MCF 10A (cell line): Measurements from ENCODE around the gene KCNIP3. TPM values are rescaled to one million over a fixed set of nuclear protein-coding genes. Genes with fewer than 3 reads are reported as not detected.

Experiments used
- BruUV-seq: library from RNA; stranded (reverse); fragments of 400-500 nt; replicated peaks from 2 replicates; lab custom pipeline; 2021; lab: Mats Ljungman, UMichigan
- CTCF ChIA-PET: fragments of 300-600 bp; sonication (Branson Sonifier 250); formaldehyde crosslinking; extraction: SDS; loops from one replicate; lab custom pipeline; 2021; ENCODE audit warnings: antibody characterized with exemption, inconsistent platforms; lab: Yijun Ruan, JAX
- POLR2A ChIA-PET: fragments of 300-600, 350-650 bp; sonication (Branson Sonifier 250); formaldehyde crosslinking; extraction: SDS; loops from one replicate; lab custom pipeline; 2020; ENCODE audit warnings: antibody characterized with exemption, inconsistent platforms; lab: Yijun Ruan, JAX
- DNase-seq: peaks from one replicate; pipeline ENCODE4 v3.0.0-alpha.2; 2018; ENCODE audit not compliant: unreplicated experiment
- H3K27ac Mint-ChIP-seq: one replicate; pipeline ENCODE4 v1.8.0; 2022; ENCODE audit warnings: mild to moderate bottlenecking, low read depth, mixed read lengths; ENCODE audit not compliant: unreplicated experiment
- H3K27me3 Mint-ChIP-seq: one replicate; pipeline ENCODE4 v1.8.0; 2022; ENCODE audit warnings: mixed read lengths; ENCODE audit not compliant: insufficient read depth, unreplicated experiment
- H3K36me3 Mint-ChIP-seq: one replicate; pipeline ENCODE4 v1.8.0; 2022; ENCODE audit warnings: mild to moderate bottlenecking, moderate library complexity, mixed read lengths; ENCODE audit not compliant: insufficient read depth, unreplicated experiment
- H3K4me1 Mint-ChIP-seq: one replicate; pipeline ENCODE4 v1.8.0; 2022; ENCODE audit warnings: mixed read lengths; ENCODE audit not compliant: insufficient read depth, unreplicated experiment
- H3K4me3 Mint-ChIP-seq: one replicate; pipeline ENCODE4 v1.8.0; 2022; ENCODE audit warnings: mild to moderate bottlenecking, moderate library complexity, mixed read lengths; ENCODE audit not compliant: unreplicated experiment
- H3K9me3 Mint-ChIP-seq: one replicate; pipeline ENCODE4 v1.8.0; 2022; ENCODE audit warnings: mixed read lengths; ENCODE audit not compliant: unreplicated experiment
- CTCF ChIP-seq: fragments of 200-600 bp; IDR thresholded peaks from one replicate; pipeline ENCODE4 v1.8.0; 2022; ENCODE audit warnings: antibody characterized with exemption, mild to moderate bottlenecking; ENCODE audit not compliant: unreplicated experiment
- intact Hi-C: fragments of 100-400 bp; cut with micrococcal nuclease; formaldehyde crosslinking; loops from 2 replicates; pipeline ENCODE4 v1.14.1; 2022
- total RNA-seq: library from RNA; stranded (reverse); gene quantifications from 2 replicates; pipeline ENCODE4 v1.2.3, GENCODE V29; 2022

Gene KCNIP3
- total RNA-seq, 1 experiment from 2014 or later = 15.6 TPM

GRCh38 chr2:95311815-95312542, 14.8 kb downstream of the KCNIP3 start:
- intact Hi-C loops = no loop called here
- DNase-seq = no peak
- no peaks in the 10 kb centered on the region for H3K27me3 Mint-ChIP-seq
- no peak overlapping the region for H3K27ac Mint-ChIP-seq
- H3K4me1 Mint-ChIP-seq = peaks cover 26% of the 10 kb centered on the region
- H3K4me3 Mint-ChIP-seq = no peak overlapping the region
- ChIA-PET CTCF (interaction anchor here (0.6 to 16.5 kb wide), 5 partner anchors 15 to 76 kb away, joined by 3 to 323 read pairs (median 5); no protein-coding TSS in a partner anchor), POLR2A (interaction anchor here (0.7 to 1.8 kb wide), 3 partner anchors 32 to 81 kb away, joined by 3 to 5 read pairs (median 4); no protein-coding TSS in a partner anchor)
- H3K36me3 Mint-ChIP-seq = no peaks in the 10 kb centered on the region
- no peak for TF ChIP-seq CTCF
- no peaks in the 10 kb centered on the region for H3K9me3 Mint-ChIP-seq
- no TSS peak for BruUV-seq

GRCh38 chr2:95312543-95313201, 15.5 kb downstream of the KCNIP3 start:
- BruUV-seq = no TSS peak
- Mint-ChIP-seq H3K9me3 (no peaks in the 10 kb centered on the region), H3K4me1 (peaks cover 33% of the 10 kb centered on the region), H3K27me3 (no peaks in the 10 kb centered on the region), H3K36me3 (no peaks in the 10 kb centered on the region), H3K4me3 (no peak overlapping the region), H3K27ac (no peak overlapping the region)
- CTCF ChIA-PET = interaction anchor here (0.6 to 16.5 kb wide), 5 partner anchors 14 to 834 kb away, joined by 3 to 323 read pairs (median 5); no protein-coding TSS in a partner anchor
- intact Hi-C loops = no loop called here
- TF ChIP-seq CTCF = no peak
- DNase-seq = no peak
- POLR2A ChIA-PET = interaction anchor here (0.7 to 1.8 kb wide), 3 partner anchors 33 to 81 kb away, joined by 3 to 5 read pairs (median 4); no protein-coding TSS in a partner anchor

GRCh38 chr2:95313296-95314131, 16.4 kb downstream of the KCNIP3 start:
- ChIA-PET POLR2A (interaction anchor here (1.5 to 1.8 kb wide), 2 partner anchors 35 to 82 kb away, joined by 4 to 5 read pairs; no protein-coding TSS in a partner anchor), CTCF (interaction anchor here (0.7 to 16.5 kb wide), 5 partner anchors 21 to 833 kb away, joined by 3 to 323 read pairs (median 6); no protein-coding TSS in a partner anchor)
- TF ChIP-seq CTCF = no peak
- BruUV-seq = no TSS peak
- intact Hi-C loops = no loop called here
- Mint-ChIP-seq H3K4me3 (no peak overlapping the region), H3K36me3 (no peaks in the 10 kb centered on the region), H3K9me3 (no peaks in the 10 kb centered on the region), H3K27ac (no peak overlapping the region), H3K4me1 (peaks cover 42% of the 10 kb centered on the region), H3K27me3 (no peaks in the 10 kb centered on the region)
- DNase-seq = no peak
